Epithelial cell of prostate (primary cell): ENCODE measurements around the gene CFAP45.

Experiments used
- DNase-seq: peaks from one replicate; pipeline ENCODE4 v3.0.0-alpha.2; 2011; ENCODE audit warnings: low read depth, low spot score
- H3K27ac ChIP-seq: fragments of 450-650 bp; 2 replicates; pipeline ENCODE4 v1.5.1; 2017; ENCODE audit warnings: mild to moderate bottlenecking

CFAP45 gene

GRCh38 chr1:159937054-159937750 lies 37.2 kb upstream of the CFAP45 start:
- peak overlapping the region; percentile 48 for H3K27ac ChIP-seq
- no peak for DNase-seq

GRCh38 chr1:159936273-159936904 lies 36.4 kb upstream of the CFAP45 start:
- peak overlapping the region; percentile 48 for H3K27ac ChIP-seq
- DNase-seq, result no peak

GRCh38 chr1:159935719-159936272 lies 35.8 kb upstream of the CFAP45 start:
- no peak overlapping the region for H3K27ac ChIP-seq
- no peak for DNase-seq

GRCh38 chr1:159935305-159935704 lies 35.3 kb upstream of the CFAP45 start:
- no peak for DNase-seq
- H3K27ac ChIP-seq, result no peak overlapping the region

GRCh38 chr1:159934136-159935039 lies 34.4 kb upstream of the CFAP45 start:
- no peak for DNase-seq
- no peak overlapping the region for H3K27ac ChIP-seq

GRCh38 chr1:159933347-159933746 lies 33.4 kb upstream of the CFAP45 start:
- no peak for DNase-seq
- peak overlapping the region; percentile 48 for H3K27ac ChIP-seq

GRCh38 chr1:159932296-159933285 lies 32.6 kb upstream of the CFAP45 start:
- H3K27ac ChIP-seq, result peak overlapping the region; percentile 48
- no peak for DNase-seq

GRCh38 chr1:159931795-159932173 lies 31.8 kb upstream of the CFAP45 start:
- no peak overlapping the region for H3K27ac ChIP-seq
- no peak for DNase-seq

- H3K27ac ChIP-seq, result no peak overlapping the region
- no peak for DNase-seq
These were observed 31.3 kb upstream of the CFAP45 start for GRCh38 chr1:159931101-159931794.

GRCh38 chr1:159930634-159931033 lies 30.7 kb upstream of the CFAP45 start:
- no peak for DNase-seq

GRCh38 chr1:159930216-159930615 lies 30.3 kb upstream of the CFAP45 start:
- no peak overlapping the region for H3K27ac ChIP-seq
- DNase-seq, result no peak

More at GRCh38 chr1:159930634-159931033, 30.7 kb upstream of the CFAP45 start:
- H3K27ac ChIP-seq, result no peak overlapping the region

- DNase-seq, result no peak
- peak overlapping the region; percentile 24 for H3K27ac ChIP-seq
These were observed 29.4 kb upstream of the CFAP45 start for GRCh38 chr1:159929155-159930051.

- DNase-seq, result no peak
- peak overlapping the region; percentile 24 for H3K27ac ChIP-seq
These were observed 28.6 kb upstream of the CFAP45 start for GRCh38 chr1:159928491-159929050.

GRCh38 chr1:159927849-159928431 lies 28.0 kb upstream of the CFAP45 start:
- DNase-seq, result no peak
- H3K27ac ChIP-seq, result no peak overlapping the region

GRCh38 chr1:159927211-159927848 lies 27.4 kb upstream of the CFAP45 start:
- peak overlapping the region; percentile 99 for H3K27ac ChIP-seq
- DNase-seq, result no peak

GRCh38 chr1:159925719-159926078 lies 25.7 kb upstream of the CFAP45 start:
- H3K27ac ChIP-seq, result peak overlapping the region; percentile 99
- DNase-seq, result peak; percentile 77
